ENCODE data around the gene CD22. TPM values are rescaled to one million over a fixed set of nuclear protein-coding genes. Genes with fewer than 3 reads are reported as not detected.
"Not testable (repeated sequence)": the region's sequence is repeated elsewhere in the genome, so short reads cannot be mapped to it uniquely, and the experiment has no call there.

CD22 gene
- polyA plus RNA-seq, 2 donors = 0.71 to 1.2 TPM

DNA sequence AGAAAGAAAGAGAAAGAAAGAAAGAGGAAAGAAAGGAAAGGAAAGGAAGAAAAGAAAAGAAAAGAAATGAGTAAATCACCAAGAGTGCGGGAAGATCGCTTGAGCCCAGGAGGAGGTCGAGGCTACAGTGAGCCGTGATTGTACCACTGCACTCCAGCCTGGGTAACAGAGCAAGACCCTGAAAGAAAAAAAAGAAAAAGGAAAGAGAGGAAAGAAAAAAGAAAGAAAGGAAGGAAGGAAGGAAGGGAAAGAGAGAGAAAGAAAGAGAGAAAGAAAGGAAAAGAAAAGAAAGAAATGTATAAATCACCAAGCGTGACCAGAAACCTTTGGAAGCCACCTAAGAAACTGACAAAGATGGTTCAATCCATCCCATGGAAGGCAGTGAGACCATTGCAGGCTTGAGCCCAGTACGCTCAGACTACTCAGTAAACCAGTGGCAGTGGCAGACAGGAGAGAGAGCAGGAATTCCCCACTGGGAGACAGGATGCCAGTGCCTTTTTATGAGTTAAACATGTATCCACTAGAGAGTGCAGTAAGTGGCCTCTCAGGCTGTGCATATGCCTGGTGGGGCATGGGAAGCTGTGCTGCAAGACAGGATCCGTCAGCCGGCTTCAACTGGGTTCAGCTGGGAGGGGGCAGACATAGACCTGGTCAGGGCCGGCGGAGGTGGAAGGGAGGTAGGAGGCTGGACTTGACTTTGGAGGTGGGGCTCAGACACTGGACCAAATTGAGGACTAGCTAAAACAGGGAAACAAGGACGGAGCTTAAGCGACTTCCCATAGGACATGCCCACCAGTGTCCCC lies 46.7 kb downstream of the CD22 start:
- H3K4me1 ChIP-seq (ENCODE audit: control insufficient read depth in 2 of 2, insufficient read depth in 2 of 2, low read length in 1 of 2) = no peaks in the 10 kb centered on the region
- WGBS, 2 donors = 85 to 86% methylated on average over 12 of the region's 12 CpGs
- no peaks in the 10 kb centered on the region for H3K27me3 ChIP-seq (ENCODE audit: control insufficient read depth in 1 of 2, insufficient read depth in 2 of 2, low read length in 2 of 2)
- no peak overlapping the region for H3K4me3 ChIP-seq (ENCODE audit: low read depth in 1 of 2, low read length in 2 of 2)
- no peaks in the 10 kb centered on the region for H3K9me3 ChIP-seq (ENCODE audit: control insufficient read depth in 2 of 2, insufficient read depth in 1 of 2, low read depth in 1 of 2, low read length in 1 of 2)
- no peaks in the 10 kb centered on the region for H3K36me3 ChIP-seq (ENCODE audit: control insufficient read depth in 2 of 2, insufficient read depth in 2 of 2, low read length in 1 of 2)
- H3K27ac ChIP-seq (ENCODE audit: low read depth in 2 of 2, low read length in 1 of 2) = no peak overlapping the region

DNA sequence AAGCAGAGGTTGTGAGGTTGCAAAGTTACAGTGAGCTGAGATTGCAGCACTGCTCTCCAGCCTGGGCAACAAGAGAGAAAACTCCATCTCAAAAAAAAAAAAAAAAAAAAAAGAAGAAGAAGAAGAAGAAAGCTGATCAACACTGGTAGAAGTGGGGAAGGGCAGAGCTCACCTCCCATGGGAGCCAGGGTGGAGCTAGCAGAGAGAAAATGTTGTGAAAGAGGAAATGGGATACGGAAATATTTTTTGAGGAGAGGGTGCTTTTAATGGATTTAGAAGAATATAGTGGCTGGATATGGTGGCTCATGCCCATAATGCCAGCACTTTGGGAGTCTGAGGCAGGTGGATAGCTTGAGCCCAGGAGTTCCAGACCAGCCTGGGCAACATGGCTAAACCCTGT lies 48.7 kb downstream of the CD22 start:
- H3K4me1 ChIP-seq (ENCODE audit: control insufficient read depth in 2 of 2, insufficient read depth in 2 of 2, low read length in 1 of 2) = no peaks in the 10 kb centered on the region
- H3K27me3 ChIP-seq (ENCODE audit: control insufficient read depth in 1 of 2, insufficient read depth in 2 of 2, low read length in 2 of 2) = no peaks in the 10 kb centered on the region
- no peak overlapping the region for H3K27ac ChIP-seq (ENCODE audit: low read depth in 2 of 2, low read length in 1 of 2)
- no peaks in the 10 kb centered on the region for H3K36me3 ChIP-seq (ENCODE audit: control insufficient read depth in 2 of 2, insufficient read depth in 2 of 2, low read length in 1 of 2)
- H3K9me3 ChIP-seq (ENCODE audit: control insufficient read depth in 2 of 2, insufficient read depth in 1 of 2, low read depth in 1 of 2, low read length in 1 of 2) = no peaks in the 10 kb centered on the region
- 48 to 51% methylated on average over 1 of the region's 1 CpG for WGBS, 2 donors
- no peak overlapping the region for H3K4me3 ChIP-seq (ENCODE audit: low read depth in 1 of 2, low read length in 2 of 2)

DNA sequence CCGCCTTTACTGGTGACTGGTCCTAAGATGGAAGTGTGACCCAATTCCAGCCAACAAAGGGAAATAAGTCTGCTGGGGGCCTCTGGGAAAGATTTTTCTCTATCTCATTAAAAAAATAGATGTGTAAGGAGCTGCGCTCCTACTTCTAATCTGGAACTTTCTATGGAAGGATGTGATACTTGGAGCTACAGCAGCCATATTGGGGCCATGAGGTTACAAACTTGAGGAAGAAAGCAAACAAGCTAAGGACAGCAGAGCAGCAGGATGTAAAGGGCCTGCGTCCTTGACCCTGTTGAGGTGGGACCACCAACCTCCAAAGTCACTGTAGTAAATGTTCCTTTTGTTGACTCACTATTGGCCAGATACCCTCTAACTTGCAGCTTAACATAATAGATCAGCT lies 49.4 kb downstream of the CD22 start:
- Histone ChIP-seq H3K36me3 (ENCODE audit: control insufficient read depth in 2 of 2, insufficient read depth in 2 of 2, low read length in 1 of 2) (no peaks in the 10 kb centered on the region), H3K4me3 (ENCODE audit: low read depth in 1 of 2, low read length in 2 of 2) (no peak overlapping the region), H3K4me1 (ENCODE audit: control insufficient read depth in 2 of 2, insufficient read depth in 2 of 2, low read length in 1 of 2) (no peaks in the 10 kb centered on the region), H3K9me3 (ENCODE audit: control insufficient read depth in 2 of 2, insufficient read depth in 1 of 2, low read depth in 1 of 2, low read length in 1 of 2) (no peaks in the 10 kb centered on the region), H3K27ac (ENCODE audit: low read depth in 2 of 2, low read length in 1 of 2) (no peak overlapping the region), H3K27me3 (ENCODE audit: control insufficient read depth in 1 of 2, insufficient read depth in 2 of 2, low read length in 2 of 2) (no peaks in the 10 kb centered on the region)
- WGBS, 2 donors = 94 to 96% methylated on average over 3 of the region's 3 CpGs

DNA sequence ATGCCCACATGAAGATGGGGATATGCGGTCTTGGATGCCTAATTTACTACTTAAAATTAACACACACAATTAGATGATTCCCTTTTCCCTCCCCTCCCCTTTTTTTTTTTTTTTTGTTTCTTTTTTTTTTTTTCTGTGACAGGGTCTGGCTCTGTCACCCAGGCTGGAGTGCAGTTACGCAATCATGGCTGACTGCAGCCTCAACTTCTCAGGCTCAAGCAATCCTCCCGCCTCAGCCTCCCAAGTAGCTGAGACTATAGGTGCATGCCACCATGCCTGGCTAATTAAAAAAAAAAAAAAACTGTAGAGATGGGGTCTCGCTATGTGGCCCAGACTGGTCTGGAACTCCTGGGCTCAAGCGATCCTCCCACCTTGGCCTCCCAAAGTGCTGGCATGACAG lies 50.6 kb downstream of the CD22 start:
- 91 to 93% methylated on average over 5 of the region's 5 CpGs for WGBS, 2 donors
- not testable (repeated sequence) for H3K9me3 ChIP-seq (ENCODE audit: control insufficient read depth in 2 of 2, insufficient read depth in 1 of 2, low read depth in 1 of 2, low read length in 1 of 2); H3K36me3 ChIP-seq (ENCODE audit: control insufficient read depth in 2 of 2, insufficient read depth in 2 of 2, low read length in 1 of 2); H3K4me3 ChIP-seq (ENCODE audit: low read depth in 1 of 2, low read length in 2 of 2); H3K27ac ChIP-seq (ENCODE audit: low read depth in 2 of 2, low read length in 1 of 2); H3K27me3 ChIP-seq (ENCODE audit: control insufficient read depth in 1 of 2, insufficient read depth in 2 of 2, low read length in 2 of 2); H3K4me1 ChIP-seq (ENCODE audit: control insufficient read depth in 2 of 2, insufficient read depth in 2 of 2, low read length in 1 of 2)

DNA sequence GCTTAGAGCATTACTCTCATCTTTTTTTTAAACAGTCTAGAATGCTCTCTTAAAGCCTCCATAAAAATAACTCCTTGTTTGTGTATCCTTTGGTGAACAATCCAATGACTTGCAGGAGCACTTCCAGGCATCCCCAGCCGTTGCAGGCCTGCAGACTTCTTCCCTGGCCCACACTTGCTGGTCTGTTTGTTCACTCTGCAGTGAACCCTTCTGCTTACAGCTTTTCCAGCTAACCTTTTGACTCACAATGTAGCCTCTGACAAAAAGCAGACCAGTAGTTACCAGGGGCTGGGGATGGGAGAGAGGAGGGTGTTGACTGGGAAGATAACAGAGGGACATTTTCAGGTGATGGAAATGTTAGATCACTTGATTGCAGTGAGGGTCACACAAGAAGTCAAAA lies 51.0 kb downstream of the CD22 start:
- WGBS, 2 donors = 28 to 32% methylated on average over 1 of the region's 1 CpG
- Histone ChIP-seq H3K9me3 (ENCODE audit: control insufficient read depth in 2 of 2, insufficient read depth in 1 of 2, low read depth in 1 of 2, low read length in 1 of 2) (no peaks in the 10 kb centered on the region), H3K4me1 (ENCODE audit: control insufficient read depth in 2 of 2, insufficient read depth in 2 of 2, low read length in 1 of 2) (no peaks in the 10 kb centered on the region), H3K27me3 (ENCODE audit: control insufficient read depth in 1 of 2, insufficient read depth in 2 of 2, low read length in 2 of 2) (no peaks in the 10 kb centered on the region), H3K4me3 (ENCODE audit: low read depth in 1 of 2, low read length in 2 of 2) (no peak overlapping the region), H3K27ac (ENCODE audit: low read depth in 2 of 2, low read length in 1 of 2) (no peak overlapping the region), H3K36me3 (ENCODE audit: control insufficient read depth in 2 of 2, insufficient read depth in 2 of 2, low read length in 1 of 2) (no peaks in the 10 kb centered on the region)

DNA sequence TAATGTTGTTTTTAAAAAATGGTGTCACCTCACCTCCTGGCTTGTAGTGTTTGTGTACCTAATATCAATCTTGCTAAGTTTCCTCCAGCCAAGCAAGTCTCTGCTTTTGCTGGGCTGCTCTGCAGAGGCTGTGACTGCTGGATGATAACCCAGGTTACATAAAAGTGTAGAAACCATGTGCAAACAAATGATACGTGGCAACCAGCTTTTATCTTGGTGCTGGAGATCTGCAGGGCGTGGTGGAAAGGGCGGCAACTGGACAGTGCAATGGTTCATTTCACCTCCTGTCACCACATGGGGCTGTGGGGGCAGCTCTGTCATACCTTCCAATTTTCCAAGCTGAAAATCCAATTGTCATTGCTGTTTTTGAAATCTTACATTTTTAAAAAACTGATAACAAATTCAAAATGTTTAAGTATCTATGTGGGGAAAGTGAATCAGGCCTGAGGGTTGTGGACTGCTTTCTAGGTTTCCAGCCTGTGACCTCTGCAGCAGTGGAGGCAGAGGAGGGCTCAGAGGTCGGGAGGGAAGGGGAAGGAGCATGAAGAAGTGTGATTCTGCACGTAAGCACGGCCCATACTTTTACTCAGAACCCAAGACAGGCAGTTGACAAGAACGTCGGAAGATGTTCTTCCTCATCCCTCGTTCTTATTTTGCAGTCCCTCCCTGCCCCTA lies 51.6 kb downstream of the CD22 start:
- Histone ChIP-seq H3K36me3 (ENCODE audit: control insufficient read depth in 2 of 2, insufficient read depth in 2 of 2, low read length in 1 of 2) (no peaks in the 10 kb centered on the region), H3K27ac (ENCODE audit: low read depth in 2 of 2, low read length in 1 of 2) (no peak overlapping the region), H3K4me1 (ENCODE audit: control insufficient read depth in 2 of 2, insufficient read depth in 2 of 2, low read length in 1 of 2) (no peaks in the 10 kb centered on the region), H3K27me3 (ENCODE audit: control insufficient read depth in 1 of 2, insufficient read depth in 2 of 2, low read length in 2 of 2) (no peaks in the 10 kb centered on the region), H3K9me3 (ENCODE audit: control insufficient read depth in 2 of 2, insufficient read depth in 1 of 2, low read depth in 1 of 2, low read length in 1 of 2) (no peaks in the 10 kb centered on the region), H3K4me3 (ENCODE audit: low read depth in 1 of 2, low read length in 2 of 2) (no peak overlapping the region)
- 59% methylated on average over 9 of the region's 9 CpGs for WGBS, 2 donors

DNA sequence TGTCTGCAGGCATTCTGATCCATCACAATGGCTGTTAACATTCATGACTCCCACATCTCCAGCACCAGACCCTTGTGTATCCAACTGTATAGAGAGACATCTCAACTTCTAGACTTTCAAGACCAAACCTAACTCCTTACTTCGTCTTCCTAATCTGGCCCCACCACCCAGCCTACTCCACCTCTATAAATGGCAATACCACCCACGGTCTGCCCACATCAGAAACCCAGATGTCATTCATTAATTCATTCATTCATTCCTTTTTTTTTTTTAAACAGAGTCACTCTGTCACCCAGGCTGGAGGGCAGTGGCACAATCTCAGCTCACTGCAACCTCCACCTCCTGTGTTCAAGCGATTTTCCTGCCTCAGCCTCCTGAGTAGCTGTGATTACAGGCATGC lies 52.3 kb downstream of the CD22 start:
- H3K9me3 ChIP-seq (ENCODE audit: control insufficient read depth in 2 of 2, insufficient read depth in 1 of 2, low read depth in 1 of 2, low read length in 1 of 2) = no peaks in the 10 kb centered on the region
- no peaks in the 10 kb centered on the region for H3K27me3 ChIP-seq (ENCODE audit: control insufficient read depth in 1 of 2, insufficient read depth in 2 of 2, low read length in 2 of 2)
- no peaks in the 10 kb centered on the region for H3K4me1 ChIP-seq (ENCODE audit: control insufficient read depth in 2 of 2, insufficient read depth in 2 of 2, low read length in 1 of 2)
- H3K36me3 ChIP-seq (ENCODE audit: control insufficient read depth in 2 of 2, insufficient read depth in 2 of 2, low read length in 1 of 2) = no peaks in the 10 kb centered on the region
- WGBS, 2 donors = 55 to 63% methylated on average over 3 of the region's 3 CpGs
- no peak overlapping the region for H3K27ac ChIP-seq (ENCODE audit: low read depth in 2 of 2, low read length in 1 of 2)
- H3K4me3 ChIP-seq (ENCODE audit: low read depth in 1 of 2, low read length in 2 of 2) = no peak overlapping the region

DNA sequence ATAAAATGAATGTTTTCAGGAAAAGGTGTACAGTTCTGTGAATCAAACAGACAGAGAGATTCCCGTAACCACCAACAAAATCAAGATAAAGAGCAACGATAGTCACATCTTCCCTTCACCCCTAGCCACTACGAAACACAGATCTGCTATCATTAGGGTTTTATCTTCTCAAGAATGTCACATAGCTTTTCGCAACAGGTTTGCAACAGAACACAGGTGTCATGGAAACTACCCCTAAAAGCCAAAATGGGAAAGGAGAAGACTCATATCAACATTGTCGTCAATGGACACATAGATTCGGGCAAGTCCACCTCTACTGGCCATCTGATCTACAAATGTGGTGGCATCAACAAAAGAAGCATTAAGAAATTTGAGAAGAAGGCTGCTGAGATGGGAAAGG lies 52.9 kb downstream of the CD22 start:
- Histone ChIP-seq H3K27ac (ENCODE audit: low read depth in 2 of 2, low read length in 1 of 2) (no peak overlapping the region), H3K36me3 (ENCODE audit: control insufficient read depth in 2 of 2, insufficient read depth in 2 of 2, low read length in 1 of 2) (no peaks in the 10 kb centered on the region), H3K27me3 (ENCODE audit: control insufficient read depth in 1 of 2, insufficient read depth in 2 of 2, low read length in 2 of 2) (no peaks in the 10 kb centered on the region), H3K4me3 (ENCODE audit: low read depth in 1 of 2, low read length in 2 of 2) (no peak overlapping the region), H3K9me3 (ENCODE audit: control insufficient read depth in 2 of 2, insufficient read depth in 1 of 2, low read depth in 1 of 2, low read length in 1 of 2) (no peaks in the 10 kb centered on the region), H3K4me1 (ENCODE audit: control insufficient read depth in 2 of 2, insufficient read depth in 2 of 2, low read length in 1 of 2) (no peaks in the 10 kb centered on the region)
- WGBS, 2 donors = 90 to 92% methylated on average over 6 of the region's 6 CpGs

DNA sequence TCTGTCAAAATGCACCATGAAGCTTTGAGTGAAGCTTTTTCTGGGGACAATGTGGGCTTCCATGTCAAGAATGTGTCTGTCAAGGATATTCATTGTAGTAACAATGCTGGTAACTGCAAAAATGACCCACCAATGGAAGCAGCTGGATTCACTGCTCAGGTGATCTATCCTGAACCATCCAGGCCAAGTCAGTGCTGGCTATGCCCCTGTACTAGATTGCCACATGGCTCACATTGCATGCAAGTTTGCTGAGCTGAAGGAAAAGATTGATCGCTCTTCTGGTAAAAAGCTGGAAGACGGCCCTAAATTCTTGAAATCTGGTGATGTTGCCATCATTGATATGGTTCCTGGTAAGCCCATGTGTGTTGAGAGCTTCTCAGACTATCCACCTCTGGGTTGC lies 54.5 kb downstream of the CD22 start:
- no peak overlapping the region for H3K4me3 ChIP-seq (ENCODE audit: low read depth in 1 of 2, low read length in 2 of 2)
- no peak overlapping the region for H3K27ac ChIP-seq (ENCODE audit: low read depth in 2 of 2, low read length in 1 of 2)
- no peaks in the 10 kb centered on the region for H3K27me3 ChIP-seq (ENCODE audit: control insufficient read depth in 1 of 2, insufficient read depth in 2 of 2, low read length in 2 of 2)
- 85 to 90% methylated on average over 2 of the region's 2 CpGs for WGBS, 2 donors
- no peaks in the 10 kb centered on the region for H3K9me3 ChIP-seq (ENCODE audit: control insufficient read depth in 2 of 2, insufficient read depth in 1 of 2, low read depth in 1 of 2, low read length in 1 of 2)
- H3K4me1 ChIP-seq (ENCODE audit: control insufficient read depth in 2 of 2, insufficient read depth in 2 of 2, low read length in 1 of 2) = no peaks in the 10 kb centered on the region
- no peaks in the 10 kb centered on the region for H3K36me3 ChIP-seq (ENCODE audit: control insufficient read depth in 2 of 2, insufficient read depth in 2 of 2, low read length in 1 of 2)
